ELR (cell line): ENCODE results near the gene AP5B1.
"Not testable (repeated sequence)": the region's sequence is repeated elsewhere in the genome, so short reads cannot be mapped to it uniquely, and the experiment has no call there.

Experiments
- DNase-seq: peaks from one replicate; pipeline ENCODE4 v3.0.0-alpha.2; 2015; ENCODE audit warnings: low read depth

Gene AP5B1

GRCh38 chr11:65767406-65767805 lies 13.4 kb downstream of the AP5B1 start:
- DNase-seq, result no peak

- no peak for DNase-seq
These were observed 14.2 kb downstream of the AP5B1 start for GRCh38 chr11:65766535-65766934.

GRCh38 chr11:65764434-65764833 lies 16.3 kb downstream of the AP5B1 start:
- no peak for DNase-seq

GRCh38 chr11:65762816-65763215 lies 18.0 kb downstream of the AP5B1 start:
- not testable (repeated sequence) for DNase-seq

GRCh38 chr11:65762169-65762568 lies 18.6 kb downstream of the AP5B1 start:
- DNase-seq, result not testable (repeated sequence)

GRCh38 chr11:65745049-65745448 lies 35.7 kb downstream of the AP5B1 start:
- no peak for DNase-seq

GRCh38 chr11:65744699-65745042 lies 36.1 kb downstream of the AP5B1 start:
- DNase-seq, result no peak

GRCh38 chr11:65744026-65744698 lies 36.6 kb downstream of the AP5B1 start:
- DNase-seq, result peak; percentile 50

GRCh38 chr11:65743681-65744025 lies 37.1 kb downstream of the AP5B1 start:
- no peak for DNase-seq

- no peak for DNase-seq
These were observed 38.4 kb downstream of the AP5B1 start for GRCh38 chr11:65742353-65742752.

GRCh38 chr11:65741185-65741584 lies 39.6 kb downstream of the AP5B1 start:
- DNase-seq, result no peak

GRCh38 chr11:65739022-65739421 lies 41.8 kb downstream of the AP5B1 start:
- DNase-seq, result no peak

- no peak for DNase-seq
These were observed 44.0 kb downstream of the AP5B1 start for GRCh38 chr11:65736810-65737209.

- not testable (repeated sequence) for DNase-seq
These were observed 45.7 kb downstream of the AP5B1 start for GRCh38 chr11:65735111-65735510.

- no peak for DNase-seq
These were observed 50.3 kb downstream of the AP5B1 start for GRCh38 chr11:65730461-65730860.

- no peak for DNase-seq
These were observed 52.9 kb downstream of the AP5B1 start for GRCh38 chr11:65727865-65728264.

GRCh38 chr11:65726660-65727059 lies 54.1 kb downstream of the AP5B1 start:
- DNase-seq, result no peak
